Keratinocyte (primary cell): ENCODE results near the gene KLK15. TPM values are rescaled to one million over a fixed set of nuclear protein-coding genes. Genes with fewer than 3 reads are reported as not detected.

Experiments used
- DNase-seq: peaks from one replicate; pipeline ENCODE4 v3.0.0-alpha.2; 2011; ENCODE audit warnings: low read depth, missing footprints, low spot score
- FAIRE-seq: peaks from 2 replicates; lab custom pipeline; 2011; peaks lifted over from hg19 to GRCh38; lab: Jason Lieb, UNC
- H2AFZ ChIP-seq: 2 replicates; pipeline ENCODE4 v1.6.0; 2012; ENCODE audit warnings: low read length, control low read depth, inconsistent platforms; ENCODE audit not compliant: control insufficient read depth
- H3K27ac ChIP-seq: 2 replicates; pipeline ENCODE4 v1.5.1; 2011; ENCODE audit warnings: low read length; ENCODE audit not compliant: control insufficient read depth, insufficient read depth
- H3K27me3 ChIP-seq: 3 replicates; pipeline ENCODE4 v1.6.0; 2011; ENCODE audit warnings: low read length; ENCODE audit not compliant: control insufficient read depth, insufficient read depth; ENCODE audit errors: extremely low read depth
- H3K36me3 ChIP-seq, 2 experiments: 2 replicates in 1 of 2; 3 replicates in 1 of 2; pipeline ENCODE4 v1.5.1; 2011; ENCODE audit warnings: low read length in 2 of 2, mild to moderate bottlenecking in 1 of 2; ENCODE audit not compliant: control insufficient read depth in 2 of 2, insufficient read depth in 2 of 2; ENCODE audit errors: extremely low read depth in 1 of 2
- H3K4me1 ChIP-seq: 3 replicates; pipeline ENCODE4 v1.5.1; 2011; ENCODE audit warnings: low read length; ENCODE audit not compliant: control insufficient read depth, insufficient read depth; ENCODE audit errors: extremely low read depth
- H3K4me2 ChIP-seq: 3 replicates; pipeline ENCODE4 v1.6.0; 2011; ENCODE audit warnings: low read depth, low read length; ENCODE audit not compliant: control insufficient read depth, insufficient read depth; ENCODE audit errors: extremely low read depth
- H3K4me3 ChIP-seq, 3 experiments: fragments of 200-600 bp in 1 of 3; sonication (generic) in 1 of 3; 2 replicates in 2 of 3; 3 replicates in 1 of 3; pipeline ENCODE4 v1.5.1; 2011 to 2016; ENCODE audit warnings: low read length in 3 of 3, mild to moderate bottlenecking in 3 of 3, control low read depth in 2 of 3, inconsistent platforms in 1 of 3, low read depth in 1 of 3, mixed read lengths in 1 of 3, mixed run types in 1 of 3, moderate library complexity in 1 of 3; ENCODE audit not compliant: control insufficient read depth in 2 of 3, insufficient read depth in 2 of 3; ENCODE audit errors: extremely low read depth in 1 of 3
- H3K79me2 ChIP-seq: 2 replicates; pipeline ENCODE4 v1.6.0; 2012; ENCODE audit warnings: low read length; ENCODE audit not compliant: control insufficient read depth, insufficient read depth
- H3K9ac ChIP-seq: 3 replicates; pipeline ENCODE4 v1.6.0; 2011; ENCODE audit warnings: low read length; ENCODE audit not compliant: control insufficient read depth, insufficient read depth; ENCODE audit errors: extremely low read depth
- H3K9me1 ChIP-seq: 3 replicates; pipeline ENCODE4 v1.6.0; 2011; ENCODE audit warnings: low read length; ENCODE audit not compliant: control insufficient read depth, insufficient read depth; ENCODE audit errors: extremely low read depth
- H3K9me3 ChIP-seq: 2 replicates; pipeline ENCODE4 v1.5.1; 2012; ENCODE audit warnings: low read depth, low read length; ENCODE audit not compliant: control insufficient read depth
- H4K20me1 ChIP-seq: 3 replicates; pipeline ENCODE4 v1.6.0; 2011; ENCODE audit warnings: low read length; ENCODE audit not compliant: control insufficient read depth, insufficient read depth; ENCODE audit errors: extremely low read depth
- CTCF ChIP-seq, 3 experiments: IDR thresholded peaks in 1 of 3; conservative IDR thresholded peaks in 1 of 3; optimal IDR thresholded peaks in 1 of 3; 2 replicates in 2 of 3; 3 replicates in 1 of 3; pipeline versions ENCODE3 to v1.5.1; 2011; ENCODE audit warnings: low read length in 3 of 3, mild to moderate bottlenecking in 3 of 3, moderate library complexity in 2 of 3, control low read depth in 1 of 3, inconsistent platforms in 1 of 3; ENCODE audit not compliant: insufficient read depth in 2 of 3; ENCODE audit errors: extremely low read depth in 1 of 3
- EZH2 ChIP-seq: IDR thresholded peaks from one replicate; pipeline ENCODE4 v1.6.1; 2012; ENCODE audit warnings: inconsistent platforms, mild to moderate bottlenecking, low read length, moderate library complexity
- dilution Hi-C: fragments of 300-500 bp; cut with MboI; formaldehyde crosslinking; loops from one replicate; pipeline ENCODE4 v1.7.0; 2020; ENCODE audit warnings: low sequenced_read_pairs; ENCODE audit not compliant: extremely low pct_ligation_motif_present
- polyA plus RNA-seq, 5 experiments: library from polyadenylated mRNA; depleted of rRNA in 3 of 5; stranded (reverse) in 3 of 5; stranded (forward) in 1 of 5; unstranded in 1 of 5; fragments of >200 nt; gene quantifications; 1 replicate in 1 of 5; 2 replicates in 3 of 5; 3 replicates in 1 of 5; pipeline versions ENCODE4 v1.2.1 to v1.2.3, GENCODE V29; 2011 to 2012; ENCODE audit warnings: missing spikeins in 2 of 5, low read depth in 1 of 5, low replicate concordance in 1 of 5

Gene KLK15
- polyA plus RNA-seq, 1 donor (not counting 4 experiments of a cell fraction or from before 2014, with no cell fraction given) = not detected

GRCh38 chr19:50796634-50797428 lies 36.5 kb downstream of the KLK15 start:
- no peak overlapping the region for H3K4me3 ChIP-seq
- H3K79me2 ChIP-seq = peaks cover 31% of the 10 kb centered on the region
- H3K27me3 ChIP-seq = no peaks in the 10 kb centered on the region
- peaks cover 42% of the 10 kb centered on the region for H4K20me1 ChIP-seq
- no peak overlapping the region for H3K9ac ChIP-seq
- FAIRE-seq (no peak), DNase-seq (no peak)
- H3K9me1 ChIP-seq = no peaks in the 10 kb centered on the region
- H3K9me3 ChIP-seq = no peaks in the 10 kb centered on the region
- H3K4me2 ChIP-seq = no peak overlapping the region
- dilution Hi-C loops = no loop called here
- H3K27ac ChIP-seq = no peak overlapping the region
- H3K36me3 ChIP-seq = peaks cover 21 to 38% of the 10 kb centered on the region in 2 experiments
- TF ChIP-seq CTCF (optimal IDR thresholded peaks at IDR 0.05 in 1 of 3, IDR thresholded peaks at IDR 0.05 in 1 of 3, conservative IDR thresholded peaks at IDR 0.05 in 1 of 3; ENCODE audit: extremely low read depth in 1 of 3, insufficient read depth in 2 of 3, low read length in 3 of 3) (no peak), EZH2 (no peak)
- H3K4me1 ChIP-seq = peaks cover 4% of the 10 kb centered on the region
- H2AFZ ChIP-seq = no peak overlapping the region

GRCh38 chr19:50796128-50796633 lies 37.2 kb downstream of the KLK15 start:
- FAIRE-seq (no peak), DNase-seq (no peak)
- H3K9me1 ChIP-seq = no peaks in the 10 kb centered on the region
- H3K36me3 ChIP-seq = peaks cover 21 to 37% of the 10 kb centered on the region in 2 experiments
- no peak overlapping the region for H3K27ac ChIP-seq
- H3K27me3 ChIP-seq = no peaks in the 10 kb centered on the region
- no peak overlapping the region for H3K9ac ChIP-seq
- H3K4me3 ChIP-seq = no peak overlapping the region
- H4K20me1 ChIP-seq = peaks cover 42% of the 10 kb centered on the region
- TF ChIP-seq CTCF (optimal IDR thresholded peaks at IDR 0.05 in 1 of 3, IDR thresholded peaks at IDR 0.05 in 1 of 3, conservative IDR thresholded peaks at IDR 0.05 in 1 of 3; ENCODE audit: extremely low read depth in 1 of 3, insufficient read depth in 2 of 3, low read length in 3 of 3) = peak in 1 of 3 experiments; percentile 23
- no peak for TF ChIP-seq EZH2
- peaks cover 3% of the 10 kb centered on the region for H3K4me1 ChIP-seq
- H3K4me2 ChIP-seq = no peak overlapping the region
- dilution Hi-C loops = no loop called here
- H3K9me3 ChIP-seq = no peaks in the 10 kb centered on the region
- peaks cover 31% of the 10 kb centered on the region for H3K79me2 ChIP-seq
- no peak overlapping the region for H2AFZ ChIP-seq
